GM19239 (cell line): ENCODE measurements around the gene TMEM106B.

ENCODE experiments used
- DNase-seq: peaks from one replicate; pipeline ENCODE4 v3.0.0; 2011; ENCODE audit warnings: low spot score; ENCODE audit not compliant: insufficient read length
- FAIRE-seq: peaks from 2 replicates; lab custom pipeline; 2011; peaks lifted over from hg19 to GRCh38; lab: Jason Lieb, UNC

Gene TMEM106B

DNA sequence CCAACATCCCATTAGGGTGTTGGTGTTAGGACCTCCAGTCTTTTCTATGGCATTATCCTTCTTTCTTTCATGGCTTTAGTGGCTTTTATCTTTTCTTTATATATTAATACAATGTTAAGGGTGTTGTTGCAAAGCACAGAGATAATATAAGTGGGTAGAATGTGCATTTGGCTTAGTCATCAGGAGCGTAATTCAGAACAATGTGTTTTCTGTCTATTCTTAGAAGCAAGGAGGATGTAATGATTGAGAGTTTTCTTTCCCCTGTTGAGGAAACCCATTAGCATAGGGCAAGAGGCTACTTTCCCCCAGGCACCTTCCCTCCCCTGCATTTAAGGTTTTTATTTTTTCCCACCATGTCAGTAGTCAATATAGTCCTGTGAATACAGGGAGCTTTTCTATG, 79.7 kb downstream of the TMEM106B start:
- DNase-seq (no peak), FAIRE-seq (no peak)

DNA sequence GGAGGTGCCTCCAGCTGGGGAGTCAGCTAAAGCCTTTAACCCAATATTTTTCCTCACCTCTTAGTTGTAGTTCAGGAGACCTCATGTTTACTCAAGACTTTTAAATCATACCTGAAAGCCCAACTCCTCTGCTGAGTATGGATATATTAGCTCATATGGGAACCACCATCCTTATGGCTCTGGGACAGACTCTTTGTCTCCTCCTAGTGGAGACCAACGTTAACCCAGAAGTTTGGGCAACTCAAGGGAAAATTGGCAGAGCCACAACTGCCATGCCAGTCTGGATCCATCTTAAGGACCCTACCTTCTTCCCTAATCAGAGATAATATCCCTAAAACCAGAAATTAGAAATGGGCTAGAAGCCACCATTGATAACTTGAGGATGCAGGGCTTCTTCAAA, 80.8 kb downstream of the TMEM106B start:
- DNase-seq = no peak
- FAIRE-seq = peak; percentile 63
